ENCODE measurements around the gene CIDEA. TPM values are rescaled to one million over a fixed set of nuclear protein-coding genes. Genes with fewer than 3 reads are reported as not detected.
"Not testable (repeated sequence)": the region's sequence is repeated elsewhere in the genome, so short reads cannot be mapped to it uniquely, and the experiment has no call there.

The CIDEA gene
- 1 to 10 TPM in 1 of 4 donors, not detected in 3; 3.0 TPM for total RNA-seq

- H3K36me3 ChIP-seq: no peaks in the 10 kb centered on the region
- no peak for DNase-seq
- H3K4me3 ChIP-seq: peak within 1 kb of the TSS; percentile 18 to 59 (median 37)
- 6 to 20% methylated on average over 12 to 26 of the region's 69 CpGs for WGBS, 2 donors
- peaks cover 4 to 48% (median 9%) of the 10 kb centered on the region in 4 donors for H3K27me3 ChIP-seq
- H3K4me1 ChIP-seq: peaks cover 16 to 56% (median 26%) of the 10 kb centered on the region in 3 donors
- intact Hi-C loops (cut with DNase I): no loop called here
- H3K27ac ChIP-seq: no peak within 1 kb of the TSS
- H3K9me3 ChIP-seq: no peaks in the 10 kb centered on the region
- TF ChIP-seq POLR2A (IDR thresholded peaks at IDR 0.05): no peak
- no peak for TF ChIP-seq CTCF (IDR thresholded peaks at IDR 0.05)
Measured at GRCh38 chr18:12254136-12254819, at the start of gene CIDEA. Gene CIDEA, plus strand, starts transcription at chr18:12254361. Its CDS starts 23 bp downstream, at chr18:12254384.

GRCh38 chr18:12208296-12209153 is 45.6 kb upstream of the CIDEA start:
- H3K4me3 ChIP-seq; DNase-seq; H3K27me3 ChIP-seq; intact Hi-C loops (cut with DNase I); H3K36me3 ChIP-seq; H3K27ac ChIP-seq; H3K9me3 ChIP-seq; H3K4me1 ChIP-seq: not testable (repeated sequence)
- 47 to 69% methylated on average over 9 to 11 of the region's 18 CpGs for WGBS, 2 donors

GRCh38 chr18:12212308-12212707 is 41.9 kb upstream of the CIDEA start:
- H3K27ac ChIP-seq; DNase-seq; H3K9me3 ChIP-seq; H3K4me1 ChIP-seq; H3K4me3 ChIP-seq; H3K36me3 ChIP-seq; intact Hi-C loops (cut with DNase I); H3K27me3 ChIP-seq: not testable (repeated sequence)
- no CpG with 5 or more reads among the region's 1 CpG for WGBS, 2 donors

GRCh38 chr18:12214296-12215005 is 39.7 kb upstream of the CIDEA start:
- H3K27me3 ChIP-seq; H3K4me1 ChIP-seq; H3K4me3 ChIP-seq; DNase-seq; H3K36me3 ChIP-seq; intact Hi-C loops (cut with DNase I); H3K9me3 ChIP-seq; H3K27ac ChIP-seq: not testable (repeated sequence)
- WGBS, 2 donors: 88% methylated on average over 1 of the region's 1 CpG; no CpG with 5 or more reads in 1 of the 2 donors

GRCh38 chr18:12216471-12216870 is 37.7 kb upstream of the CIDEA start:
- H3K4me1 ChIP-seq; DNase-seq; intact Hi-C loops (cut with DNase I); H3K27ac ChIP-seq; H3K27me3 ChIP-seq; H3K4me3 ChIP-seq; H3K9me3 ChIP-seq; H3K36me3 ChIP-seq: not testable (repeated sequence)
- 85 to 92% methylated on average over 1 of the region's 4 CpGs for WGBS, 2 donors

GRCh38 chr18:12218603-12219002 is 35.6 kb upstream of the CIDEA start:
- H3K9me3 ChIP-seq; H3K27me3 ChIP-seq; DNase-seq; H3K4me3 ChIP-seq; H3K27ac ChIP-seq; H3K36me3 ChIP-seq; intact Hi-C loops (cut with DNase I); H3K4me1 ChIP-seq: not testable (repeated sequence)
- WGBS, 2 donors: 31 to 45% methylated on average over 3 to 5 of the region's 6 CpGs

- H3K36me3 ChIP-seq; H3K4me1 ChIP-seq; H3K27ac ChIP-seq; H3K4me3 ChIP-seq; DNase-seq; H3K9me3 ChIP-seq; intact Hi-C loops (cut with DNase I); H3K27me3 ChIP-seq: not testable (repeated sequence)
- no CpG with 5 or more reads among the region's 2 CpGs for WGBS, 2 donors
Measured at GRCh38 chr18:12222041-12222440, 32.1 kb upstream of the CIDEA start.

- H3K4me1 ChIP-seq; H3K9me3 ChIP-seq; H3K27ac ChIP-seq; DNase-seq; H3K36me3 ChIP-seq; H3K27me3 ChIP-seq; H3K4me3 ChIP-seq; intact Hi-C loops (cut with DNase I): not testable (repeated sequence)
- 85 to 88% methylated on average over 1 of the region's 1 CpG for WGBS, 2 donors
Measured at GRCh38 chr18:12223326-12223725, 30.8 kb upstream of the CIDEA start.

- DNase-seq; H3K36me3 ChIP-seq; H3K27ac ChIP-seq; H3K4me3 ChIP-seq; H3K27me3 ChIP-seq; H3K9me3 ChIP-seq; H3K4me1 ChIP-seq; intact Hi-C loops (cut with DNase I): not testable (repeated sequence)
- WGBS, 2 donors: no CpG with 5 or more reads among the region's 2 CpGs
Measured at GRCh38 chr18:12226807-12227206, 27.4 kb upstream of the CIDEA start.

GRCh38 chr18:12227399-12228186 is 26.6 kb upstream of the CIDEA start:
- intact Hi-C loops (cut with DNase I); H3K27me3 ChIP-seq; H3K27ac ChIP-seq; H3K36me3 ChIP-seq; H3K4me3 ChIP-seq; H3K9me3 ChIP-seq; DNase-seq; H3K4me1 ChIP-seq: not testable (repeated sequence)
- 70 to 89% methylated on average over 2 to 3 of the region's 27 CpGs for WGBS, 2 donors

GRCh38 chr18:12228308-12228707 is 25.9 kb upstream of the CIDEA start:
- H3K27ac ChIP-seq; H3K4me3 ChIP-seq; H3K9me3 ChIP-seq; H3K27me3 ChIP-seq; H3K36me3 ChIP-seq; H3K4me1 ChIP-seq; DNase-seq; intact Hi-C loops (cut with DNase I): not testable (repeated sequence)
- WGBS, 2 donors: 45% methylated on average over 1 of the region's 3 CpGs; no CpG with 5 or more reads in 1 of the 2 donors

All from esophagus squamous epithelium (tissue), 5 donors.